Measurements from ENCODE around the gene RHAG.

Gene RHAG

DNA sequence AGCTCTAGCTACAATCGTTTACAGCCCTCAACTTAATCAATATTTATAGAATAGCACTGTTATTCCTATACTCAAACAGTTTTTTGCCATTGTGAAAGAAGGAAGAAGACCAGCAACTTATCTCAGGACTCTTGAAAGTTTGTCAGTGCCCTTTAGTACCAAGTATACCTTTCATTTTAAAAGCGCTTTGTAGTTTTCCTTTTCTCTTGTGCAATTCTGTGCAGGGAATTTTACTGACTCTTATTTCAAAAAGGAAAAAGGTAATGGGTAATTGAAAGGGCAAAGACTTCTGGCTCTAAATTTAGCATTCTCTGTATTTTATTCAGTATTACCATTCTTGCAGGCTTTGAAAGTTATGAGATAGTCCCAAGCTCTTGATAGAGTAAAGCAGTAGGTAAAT is 16.8 kb upstream of the RHAG start:
- no peaks in the 10 kb centered on the region for H3K4me1 ChIP-seq (ENCODE audit: insufficient read depth, low read length)
- H3K9ac ChIP-seq (ENCODE audit: low read depth, low read length) = no peak overlapping the region
- no peaks in the 10 kb centered on the region for H3K36me3 ChIP-seq (ENCODE audit: insufficient read depth, low read depth, low read length)
- no peak overlapping the region for H3K4me3 ChIP-seq (ENCODE audit: low read length)
- no peaks in the 10 kb centered on the region for H3K27me3 ChIP-seq (ENCODE audit: insufficient read depth, low read length)
- no peaks in the 10 kb centered on the region for H3K9me3 ChIP-seq (ENCODE audit: insufficient read depth, low read depth, low read length)
- no peak overlapping the region for H3K27ac ChIP-seq (ENCODE audit: low read length)

DNA sequence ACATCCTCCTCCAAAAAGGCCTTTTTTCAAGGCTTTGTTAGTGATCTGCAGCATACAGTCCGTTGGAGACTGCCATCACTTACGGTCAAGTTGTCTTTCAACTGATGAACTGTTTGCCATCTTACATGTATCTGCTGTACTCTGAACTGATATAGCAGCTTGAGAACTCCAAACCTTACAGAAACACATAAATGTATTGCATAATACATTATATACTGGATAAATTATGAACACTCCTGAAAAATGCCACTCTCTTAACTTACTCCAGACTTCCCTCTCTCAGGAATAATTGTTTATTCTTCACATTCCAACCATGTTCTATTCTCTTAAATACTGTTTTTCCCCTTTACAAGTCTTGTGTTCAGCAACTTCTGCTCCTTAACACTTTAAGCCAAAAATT is 14.6 kb upstream of the RHAG start:
- H3K4me3 ChIP-seq (ENCODE audit: low read length) = no peak overlapping the region
- no peaks in the 10 kb centered on the region for H3K36me3 ChIP-seq (ENCODE audit: insufficient read depth, low read depth, low read length)
- no peaks in the 10 kb centered on the region for H3K9me3 ChIP-seq (ENCODE audit: insufficient read depth, low read depth, low read length)
- no peaks in the 10 kb centered on the region for H3K27me3 ChIP-seq (ENCODE audit: insufficient read depth, low read length)
- no peak overlapping the region for H3K9ac ChIP-seq (ENCODE audit: low read depth, low read length)
- H3K4me1 ChIP-seq (ENCODE audit: insufficient read depth, low read length) = no peaks in the 10 kb centered on the region
- H3K27ac ChIP-seq (ENCODE audit: low read length) = no peak overlapping the region

DNA sequence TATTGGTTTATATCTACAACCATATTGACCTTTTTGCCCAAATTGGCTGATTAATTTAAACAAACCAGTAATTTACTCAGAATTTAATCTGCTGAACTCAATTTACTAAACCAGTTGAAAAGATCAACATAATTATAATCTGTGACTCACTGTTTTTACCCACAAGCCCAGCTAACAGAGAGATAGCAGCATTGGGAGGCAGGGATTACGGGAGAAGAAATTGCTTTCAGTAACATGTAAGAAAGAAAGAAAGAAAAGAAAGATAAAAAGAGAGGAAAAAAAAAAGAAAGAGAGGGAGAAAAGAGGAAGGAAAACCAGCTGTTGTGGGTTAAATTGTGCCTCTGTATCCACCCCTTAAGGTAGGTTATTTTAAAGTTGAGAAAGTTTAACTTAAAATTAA is 13.3 kb upstream of the RHAG start:
- Histone ChIP-seq H3K27ac (ENCODE audit: low read length) (no peak overlapping the region), H3K36me3 (ENCODE audit: insufficient read depth, low read depth, low read length) (no peaks in the 10 kb centered on the region), H3K27me3 (ENCODE audit: insufficient read depth, low read length) (no peaks in the 10 kb centered on the region), H3K4me1 (ENCODE audit: insufficient read depth, low read length) (no peaks in the 10 kb centered on the region), H3K9ac (ENCODE audit: low read depth, low read length) (no peak overlapping the region), H3K4me3 (ENCODE audit: low read length) (no peak overlapping the region), H3K9me3 (ENCODE audit: insufficient read depth, low read depth, low read length) (no peaks in the 10 kb centered on the region)

DNA sequence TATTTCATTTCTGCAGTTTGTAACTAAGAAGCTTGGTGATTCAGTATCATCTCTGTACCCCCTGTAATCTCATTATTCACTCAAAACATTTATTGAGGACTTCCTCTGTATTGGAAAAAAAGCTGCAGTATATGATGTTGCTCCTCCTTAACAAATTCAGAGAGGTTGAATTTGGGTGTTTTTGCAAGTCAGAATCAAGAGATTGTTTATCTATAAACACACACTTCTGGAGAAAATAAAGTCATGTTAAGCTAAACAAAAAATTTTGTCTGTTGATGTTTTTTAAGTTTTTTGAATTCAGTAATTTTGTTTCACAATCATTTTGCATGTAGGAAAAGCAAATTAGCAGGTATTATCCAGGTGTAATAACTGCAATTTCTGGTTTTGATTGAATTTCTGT is 11.4 kb upstream of the RHAG start:
- H3K4me3 ChIP-seq (ENCODE audit: low read length) = no peak overlapping the region
- H3K9ac ChIP-seq (ENCODE audit: low read depth, low read length) = no peak overlapping the region
- no peak overlapping the region for H3K27ac ChIP-seq (ENCODE audit: low read length)
- H3K27me3 ChIP-seq (ENCODE audit: insufficient read depth, low read length) = no peaks in the 10 kb centered on the region
- H3K4me1 ChIP-seq (ENCODE audit: insufficient read depth, low read length) = no peaks in the 10 kb centered on the region
- H3K36me3 ChIP-seq (ENCODE audit: insufficient read depth, low read depth, low read length) = no peaks in the 10 kb centered on the region
- H3K9me3 ChIP-seq (ENCODE audit: insufficient read depth, low read depth, low read length) = no peaks in the 10 kb centered on the region

DNA sequence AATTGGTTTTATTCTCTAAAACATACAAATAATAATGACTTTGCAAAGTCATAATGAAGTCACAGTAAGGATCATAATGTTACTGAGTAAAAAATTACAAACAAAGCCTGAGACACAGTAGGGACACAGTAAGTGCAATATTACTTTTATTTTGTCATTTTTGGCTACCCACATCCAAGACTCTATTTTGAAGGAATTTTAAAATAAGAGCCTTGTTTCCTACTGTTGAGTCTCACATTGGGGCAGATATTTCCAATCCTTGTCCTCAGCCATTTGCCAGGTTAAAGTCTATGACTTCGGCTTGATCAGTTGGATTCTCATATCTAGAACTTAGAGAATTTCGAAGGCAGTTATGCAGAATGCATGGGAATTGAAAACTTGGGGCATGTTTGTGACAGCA is 10.8 kb upstream of the RHAG start:
- Histone ChIP-seq H3K4me1 (ENCODE audit: insufficient read depth, low read length) (no peaks in the 10 kb centered on the region), H3K9ac (ENCODE audit: low read depth, low read length) (no peak overlapping the region), H3K4me3 (ENCODE audit: low read length) (no peak overlapping the region), H3K9me3 (ENCODE audit: insufficient read depth, low read depth, low read length) (no peaks in the 10 kb centered on the region), H3K36me3 (ENCODE audit: insufficient read depth, low read depth, low read length) (no peaks in the 10 kb centered on the region), H3K27ac (ENCODE audit: low read length) (no peak overlapping the region), H3K27me3 (ENCODE audit: insufficient read depth, low read length) (no peaks in the 10 kb centered on the region)

DNA sequence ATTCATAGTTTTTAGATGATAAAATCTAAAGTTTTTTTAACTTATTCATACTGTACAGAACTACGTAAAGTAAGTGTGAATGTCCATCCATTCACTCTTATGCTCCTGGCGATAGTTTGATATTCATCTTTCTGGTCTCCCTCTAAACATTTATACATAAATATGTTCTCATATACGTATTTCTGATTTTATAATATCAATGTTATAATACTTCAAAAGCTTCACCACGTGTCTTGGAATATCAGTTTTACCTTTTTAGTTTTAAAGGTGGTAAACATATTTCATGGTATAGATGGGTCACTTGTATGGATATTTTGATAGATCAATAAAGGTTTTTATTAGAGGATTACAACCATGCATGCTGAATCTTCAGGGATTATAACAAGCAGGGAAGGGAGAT is 10.3 kb upstream of the RHAG start:
- H3K9me3 ChIP-seq (ENCODE audit: insufficient read depth, low read depth, low read length) = no peaks in the 10 kb centered on the region
- no peaks in the 10 kb centered on the region for H3K36me3 ChIP-seq (ENCODE audit: insufficient read depth, low read depth, low read length)
- no peaks in the 10 kb centered on the region for H3K4me1 ChIP-seq (ENCODE audit: insufficient read depth, low read length)
- H3K4me3 ChIP-seq (ENCODE audit: low read length) = no peak overlapping the region
- no peak overlapping the region for H3K9ac ChIP-seq (ENCODE audit: low read depth, low read length)
- H3K27me3 ChIP-seq (ENCODE audit: insufficient read depth, low read length) = no peaks in the 10 kb centered on the region
- no peak overlapping the region for H3K27ac ChIP-seq (ENCODE audit: low read length)

DNA sequence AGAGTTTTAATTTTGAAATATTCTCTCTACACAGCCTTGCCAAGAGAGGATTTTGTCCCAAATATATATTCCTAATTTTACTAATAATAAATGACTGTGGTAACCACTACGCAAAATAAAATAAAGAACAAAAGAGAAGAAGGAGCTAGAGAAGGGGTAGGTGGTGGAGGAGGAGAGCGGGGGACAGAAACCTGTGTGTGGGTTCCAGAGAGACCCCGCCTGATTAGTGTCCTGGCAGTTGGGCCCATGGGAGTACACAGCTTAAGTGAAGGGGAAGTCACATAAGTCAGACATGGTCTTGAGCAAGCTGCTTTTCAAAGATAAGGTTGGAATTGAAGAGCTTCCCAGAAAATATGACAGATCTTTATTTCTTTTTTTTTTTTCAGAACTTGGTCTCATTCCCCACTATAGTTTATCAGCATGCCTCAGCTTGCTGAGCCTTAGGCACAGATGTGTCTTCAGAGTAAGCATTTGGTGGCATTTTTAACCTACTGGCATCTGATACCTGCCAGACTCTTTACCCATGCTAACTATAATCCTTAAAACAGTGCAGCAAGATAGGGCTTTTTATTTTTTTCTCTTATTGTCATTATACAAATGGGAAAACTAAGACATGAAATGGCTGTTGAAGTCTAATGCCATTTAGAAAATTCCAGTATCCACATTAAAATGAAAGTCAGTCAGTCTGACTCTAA is 9.6 kb upstream of the RHAG start:
- Histone ChIP-seq H3K9ac (ENCODE audit: low read depth, low read length) (no peak overlapping the region), H3K4me1 (ENCODE audit: insufficient read depth, low read length) (no peaks in the 10 kb centered on the region), H3K9me3 (ENCODE audit: insufficient read depth, low read depth, low read length) (no peaks in the 10 kb centered on the region), H3K36me3 (ENCODE audit: insufficient read depth, low read depth, low read length) (no peaks in the 10 kb centered on the region), H3K4me3 (ENCODE audit: low read length) (no peak overlapping the region), H3K27me3 (ENCODE audit: insufficient read depth, low read length) (no peaks in the 10 kb centered on the region), H3K27ac (ENCODE audit: low read length) (no peak overlapping the region)

DNA sequence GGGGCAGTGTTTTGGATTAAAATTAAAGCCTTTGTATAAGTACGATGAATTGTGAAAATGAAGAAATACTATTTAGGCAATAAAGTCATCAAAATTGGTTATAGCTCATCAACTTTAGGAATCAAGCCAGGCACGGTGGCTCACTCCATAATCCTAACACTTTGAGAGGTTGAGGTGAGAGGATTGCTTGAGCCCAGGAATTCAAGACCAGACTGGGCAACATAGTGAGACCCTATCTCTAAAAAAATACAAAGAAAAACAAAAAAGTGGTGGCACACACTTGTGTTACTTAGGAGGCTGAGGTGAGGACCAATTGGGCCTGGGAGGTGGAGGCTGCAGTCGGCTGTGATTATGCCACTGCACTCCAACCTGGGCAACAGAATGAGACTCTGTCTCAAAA is 8.5 kb upstream of the RHAG start:
- H3K4me1 ChIP-seq (ENCODE audit: insufficient read depth, low read length) = no peaks in the 10 kb centered on the region
- no peaks in the 10 kb centered on the region for H3K9me3 ChIP-seq (ENCODE audit: insufficient read depth, low read depth, low read length)
- no peaks in the 10 kb centered on the region for H3K36me3 ChIP-seq (ENCODE audit: insufficient read depth, low read depth, low read length)
- H3K27ac ChIP-seq (ENCODE audit: low read length) = no peak overlapping the region
- H3K27me3 ChIP-seq (ENCODE audit: insufficient read depth, low read length) = no peaks in the 10 kb centered on the region
- H3K9ac ChIP-seq (ENCODE audit: low read depth, low read length) = no peak overlapping the region
- H3K4me3 ChIP-seq (ENCODE audit: low read length) = no peak overlapping the region

DNA sequence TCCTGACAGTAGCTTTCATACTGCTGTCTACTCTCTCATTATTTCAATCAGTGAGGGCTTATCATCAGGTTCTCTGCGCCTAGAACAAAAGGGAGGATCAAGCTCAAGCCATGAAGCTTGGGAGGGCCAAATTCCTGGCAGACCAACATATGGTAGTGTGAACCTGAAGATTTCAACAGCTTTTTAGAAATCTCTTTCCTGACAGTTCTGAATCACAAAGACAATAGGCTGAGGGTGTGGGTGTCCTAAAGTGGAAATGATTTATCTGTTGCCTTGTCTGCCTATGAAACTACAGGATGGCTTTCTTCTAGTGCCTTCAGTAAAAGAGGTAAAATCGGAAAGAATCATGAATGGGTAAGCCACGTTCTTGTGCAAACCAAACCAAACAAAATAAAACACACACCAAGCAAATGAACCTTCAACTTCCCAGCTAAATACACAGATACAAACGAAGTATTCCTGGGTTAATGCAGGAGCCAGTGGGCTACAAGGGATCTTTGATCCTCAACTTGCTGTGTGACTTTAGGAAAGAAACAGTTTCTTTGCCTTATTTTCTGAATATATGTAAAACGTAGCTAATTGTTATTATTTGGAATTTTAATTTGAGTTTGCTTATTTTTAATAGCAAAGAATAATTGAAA is 2.7 kb upstream of the RHAG start:
- H3K4me1 ChIP-seq (ENCODE audit: insufficient read depth, low read length) = no peaks in the 10 kb centered on the region
- no peak overlapping the region for H3K27ac ChIP-seq (ENCODE audit: low read length)
- H3K9ac ChIP-seq (ENCODE audit: low read depth, low read length) = no peak overlapping the region

DNA sequence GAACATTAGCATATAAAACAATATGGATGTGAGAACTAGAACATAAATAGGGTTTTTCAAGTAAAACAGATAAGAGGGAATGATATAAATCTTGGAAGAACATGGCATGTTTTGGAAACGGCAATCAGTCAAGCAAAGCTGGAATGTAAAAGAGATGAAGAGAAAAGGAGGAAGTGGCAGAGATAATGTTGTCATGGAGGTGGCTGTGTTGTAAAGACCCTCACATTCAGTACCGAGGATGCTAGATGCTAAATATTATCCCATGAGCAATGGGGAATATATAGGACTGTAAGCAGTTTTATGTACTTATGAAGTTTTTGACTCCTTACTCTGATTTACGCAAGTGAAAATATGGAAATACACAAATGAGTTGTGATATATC is 702 bp upstream of the RHAG start:
- no peak overlapping the region for H3K4me3 ChIP-seq (ENCODE audit: low read length)
- no peak overlapping the region for H3K27ac ChIP-seq (ENCODE audit: low read length)
- H3K9ac ChIP-seq (ENCODE audit: low read depth, low read length) = no peak overlapping the region
- H3K4me1 ChIP-seq (ENCODE audit: insufficient read depth, low read length) = no peaks in the 10 kb centered on the region
- no peaks in the 10 kb centered on the region for H3K27me3 ChIP-seq (ENCODE audit: insufficient read depth, low read length)
- no peaks in the 10 kb centered on the region for H3K9me3 ChIP-seq (ENCODE audit: insufficient read depth, low read depth, low read length)
- no peaks in the 10 kb centered on the region for H3K36me3 ChIP-seq (ENCODE audit: insufficient read depth, low read depth, low read length)

More for the DNA sequence above, 2.7 kb upstream of the RHAG start:
- Histone ChIP-seq H3K36me3 (ENCODE audit: insufficient read depth, low read depth, low read length) (no peaks in the 10 kb centered on the region), H3K9me3 (ENCODE audit: insufficient read depth, low read depth, low read length) (no peaks in the 10 kb centered on the region), H3K4me3 (ENCODE audit: low read length) (no peak overlapping the region), H3K27me3 (ENCODE audit: insufficient read depth, low read length) (no peaks in the 10 kb centered on the region)

DNA sequence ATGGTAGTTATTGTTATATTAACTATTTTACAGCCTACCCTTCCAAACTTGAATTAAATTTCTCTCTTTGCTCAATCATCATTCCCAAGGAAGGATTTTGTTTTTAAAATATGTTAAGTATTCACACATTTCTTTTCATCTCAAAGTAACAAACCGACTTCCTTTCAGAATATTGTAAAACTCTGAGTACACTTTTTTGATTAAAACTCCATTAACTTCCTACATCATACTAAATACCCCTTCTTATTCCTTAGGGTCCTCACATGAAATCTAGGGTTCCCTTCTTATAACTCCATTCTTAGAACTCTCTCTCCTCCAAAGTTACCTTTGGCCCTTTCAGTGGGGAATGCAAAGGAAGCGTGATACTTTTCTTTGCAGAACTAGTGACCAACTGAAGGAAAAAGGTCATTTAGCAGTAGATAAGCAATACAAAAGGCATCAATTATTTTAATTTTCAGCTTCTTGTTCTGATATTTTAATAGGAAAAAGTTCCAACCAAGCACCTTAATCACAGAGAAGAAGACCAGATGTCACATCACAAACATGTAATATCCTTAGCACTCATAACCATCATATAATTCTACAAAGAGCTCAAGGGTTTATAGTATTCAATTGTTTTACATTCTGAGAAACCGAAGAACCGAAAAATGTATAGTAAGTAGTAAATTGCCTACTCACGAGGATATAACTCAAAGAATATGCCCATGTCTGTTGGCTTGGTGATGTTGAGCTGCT is 494 bp downstream of the RHAG start:
- Histone ChIP-seq H3K27ac (ENCODE audit: low read length) (no peak overlapping the region), H3K9ac (ENCODE audit: low read depth, low read length) (no peak overlapping the region), H3K36me3 (ENCODE audit: insufficient read depth, low read depth, low read length) (no peaks in the 10 kb centered on the region), H3K4me3 (ENCODE audit: low read length) (no peak overlapping the region), H3K9me3 (ENCODE audit: insufficient read depth, low read depth, low read length) (no peaks in the 10 kb centered on the region), H3K4me1 (ENCODE audit: insufficient read depth, low read length) (no peaks in the 10 kb centered on the region), H3K27me3 (ENCODE audit: insufficient read depth, low read length) (no peaks in the 10 kb centered on the region)

DNA sequence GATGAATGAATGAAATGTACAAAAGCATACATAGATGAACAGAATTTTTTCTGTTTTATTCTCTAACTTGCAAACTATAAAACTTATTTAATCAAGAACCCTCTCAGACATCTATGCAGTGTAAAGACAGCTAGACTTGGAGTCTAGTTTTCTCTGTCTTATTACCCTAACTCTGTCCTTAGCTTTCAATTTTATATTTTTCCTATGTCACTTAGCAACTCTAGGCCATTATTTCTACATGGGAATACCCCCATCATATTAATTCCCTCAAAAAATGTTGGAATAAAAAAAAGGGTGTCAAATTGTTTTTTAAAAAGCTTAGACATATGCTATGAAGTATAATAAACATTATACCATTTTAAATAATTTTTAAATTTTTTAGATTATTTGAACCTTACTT is 1.2 kb downstream of the RHAG start:
- Histone ChIP-seq H3K27ac (ENCODE audit: low read length) (no peak overlapping the region), H3K4me1 (ENCODE audit: insufficient read depth, low read length) (no peaks in the 10 kb centered on the region), H3K27me3 (ENCODE audit: insufficient read depth, low read length) (no peaks in the 10 kb centered on the region), H3K9ac (ENCODE audit: low read depth, low read length) (no peak overlapping the region), H3K36me3 (ENCODE audit: insufficient read depth, low read depth, low read length) (no peaks in the 10 kb centered on the region), H3K4me3 (ENCODE audit: low read length) (no peak overlapping the region), H3K9me3 (ENCODE audit: insufficient read depth, low read depth, low read length) (no peaks in the 10 kb centered on the region)
